IMR-90 (cell line): Measurements from ENCODE around the gene CHRNB1. TPM values are rescaled to one million over a fixed set of nuclear protein-coding genes. Genes with fewer than 3 reads are reported as not detected.

Source experiments
- ATAC-seq: fragments of 200-7000 bp; cut with Tn5 transposase; 2 replicates; pipeline ENCODE4 v1.9.1; 2020; ENCODE audit warnings: low read depth, mild to moderate bottlenecking, moderate library complexity
- BruUV-seq: library from RNA; stranded (reverse); fragments of 400-500 nt; replicated peaks from 2 replicates; lab custom pipeline; 2021; lab: Mats Ljungman, UMichigan
- CTCF ChIA-PET: fragments of 300-600 bp; formaldehyde crosslinking; extraction: SDS; loops from one replicate; lab custom pipeline; 2021; ENCODE audit warnings: antibody characterized with exemption; lab: Yijun Ruan, JAX
- POLR2A ChIA-PET: fragments of 300-600 bp; sonication (Branson Sonifier 250); formaldehyde crosslinking; loops from one replicate; lab custom pipeline; 2022; ENCODE audit warnings: antibody characterized with exemption; ENCODE audit not compliant: unreplicated experiment; lab: Charles Lee
- DNase-seq: peaks from one replicate; pipeline ENCODE4 v3.0.0; 2013
- H2AFZ ChIP-seq: replicated peaks from 2 replicates; pipeline ENCODE3; 2013; ENCODE audit warnings: low read length, mild to moderate bottlenecking; ENCODE audit not compliant: poor library complexity
- H2AK5ac ChIP-seq: 2 replicates; pipeline ENCODE4 v1.6.1; 2013; ENCODE audit warnings: low read depth, low read length, inconsistent platforms
- H2AK9ac ChIP-seq: replicated peaks from 2 replicates; pipeline ENCODE3; 2013; ENCODE audit warnings: mild to moderate bottlenecking, low read depth, low read length, moderate library complexity; ENCODE audit not compliant: poor library complexity
- H2BK120ac ChIP-seq: 2 replicates; pipeline ENCODE4 v1.6.1; 2013; ENCODE audit warnings: low read depth, low read length, inconsistent platforms
- H2BK15ac ChIP-seq: 3 replicates; pipeline ENCODE4 v1.6.1; 2013; ENCODE audit warnings: low read depth, low read length, inconsistent platforms
- H2BK20ac ChIP-seq: 2 replicates; pipeline ENCODE4 v1.6.1; 2013; ENCODE audit warnings: low read depth, mild to moderate bottlenecking, inconsistent platforms, low read length, moderate library complexity
- H2BK5ac ChIP-seq: 2 replicates; pipeline ENCODE4 v1.6.1; 2013; ENCODE audit warnings: mild to moderate bottlenecking, low read depth, low read length, inconsistent platforms; ENCODE audit not compliant: poor library complexity, severe bottlenecking
- H3K14ac ChIP-seq: replicated peaks from 2 replicates; pipeline ENCODE4 v1.6.1; 2013; ENCODE audit warnings: low read depth, low read length, inconsistent platforms
- H3K18ac ChIP-seq: 2 replicates; pipeline ENCODE4 v1.6.1; 2013; ENCODE audit warnings: low read depth, low read length, control low read depth
- H3K23ac ChIP-seq: 2 replicates; pipeline ENCODE4 v1.6.1; 2013; ENCODE audit warnings: low read depth, low read length, inconsistent platforms
- H3K27ac ChIP-seq: 2 replicates; pipeline ENCODE4 v1.5.1; 2013; ENCODE audit warnings: mild to moderate bottlenecking, control low read depth, low read length; ENCODE audit not compliant: insufficient read depth
- H3K27me3 ChIP-seq: 2 replicates; pipeline ENCODE4 v1.6.1; 2013; ENCODE audit warnings: low read length; ENCODE audit not compliant: control insufficient read depth, insufficient read depth
- H3K36me3 ChIP-seq: 2 replicates; pipeline ENCODE4 v1.6.1; 2013; ENCODE audit warnings: low read length, mixed read lengths; ENCODE audit not compliant: control insufficient read depth, insufficient read depth
- H3K4ac ChIP-seq: 2 replicates; pipeline ENCODE4 v1.6.1; 2013; ENCODE audit warnings: low read depth, low read length, inconsistent platforms
- H3K4me1 ChIP-seq: 2 replicates; pipeline ENCODE4 v1.6.1; 2013; ENCODE audit warnings: low read length, mixed read lengths; ENCODE audit not compliant: control insufficient read depth, insufficient read depth
- H3K4me2 ChIP-seq: 2 replicates; pipeline ENCODE4 v1.6.1; 2013; ENCODE audit warnings: low read depth, mild to moderate bottlenecking, control low read depth, low read length, moderate library complexity
- H3K4me3 ChIP-seq: 2 replicates; pipeline ENCODE4 v1.5.1; 2013; ENCODE audit warnings: low read depth, mild to moderate bottlenecking, control low read depth, low read length, moderate library complexity; ENCODE audit not compliant: insufficient read depth
- H3K56ac ChIP-seq: 2 replicates; pipeline ENCODE4 v1.6.1; 2013; ENCODE audit warnings: low read length, inconsistent platforms; ENCODE audit not compliant: insufficient read depth; ENCODE audit errors: extremely low read depth
- H3K79me1 ChIP-seq, 2 experiments: 2 replicates each; pipeline ENCODE4 v1.6.1; 2013; ENCODE audit warnings: low read length in 2 of 2, inconsistent platforms in 1 of 2, low read depth in 1 of 2
- H3K9ac ChIP-seq: 2 replicates; pipeline ENCODE4 v1.6.1; 2013; ENCODE audit warnings: low read depth, low read length, control low read depth
- H3K9me1 ChIP-seq: 2 replicates; pipeline ENCODE4 v1.6.1; 2013; ENCODE audit warnings: low read length, inconsistent platforms; ENCODE audit not compliant: insufficient read depth
- H3K9me3 ChIP-seq: 2 replicates; pipeline ENCODE4 v1.6.1; 2013; ENCODE audit warnings: low read length; ENCODE audit not compliant: control insufficient read depth, insufficient read depth
- H4K20me1 ChIP-seq: 2 replicates; pipeline ENCODE4 v1.6.1; 2013; ENCODE audit warnings: low read length, inconsistent platforms; ENCODE audit not compliant: insufficient read depth
- H4K5ac ChIP-seq: 2 replicates; pipeline ENCODE4 v1.6.1; 2013; ENCODE audit warnings: mild to moderate bottlenecking, low read depth, low read length, control low read depth
- H4K8ac ChIP-seq, 2 experiments: 2 replicates each; pipeline ENCODE4 v1.6.1; 2013; ENCODE audit warnings: low read depth in 2 of 2, low read length in 2 of 2, control low read depth in 1 of 2, inconsistent platforms in 1 of 2
- H4K91ac ChIP-seq: 2 replicates; pipeline ENCODE4 v1.6.1; 2013; ENCODE audit warnings: low read depth, low read length, inconsistent platforms; ENCODE audit not compliant: insufficient read depth
- BHLHE40 ChIP-seq: fragments of 150-350 bp; IDR thresholded peaks from 2 replicates; pipeline ENCODE4 v1.6.1; 2016; ENCODE audit warnings: mild to moderate bottlenecking, low read depth, low read length
- CEBPB ChIP-seq: IDR thresholded peaks from 2 replicates; pipeline ENCODE4 v1.6.1; 2012; ENCODE audit warnings: low read depth, low read length, improper control_type of control experiment
- CHD1 ChIP-seq: IDR thresholded peaks from 2 replicates; pipeline ENCODE4 v1.6.1; 2012; ENCODE audit warnings: low read depth, low read length, improper control_type of control experiment
- FOS ChIP-seq: fragments of 150-350 bp; IDR thresholded peaks from 2 replicates; pipeline ENCODE4 v1.6.1; 2016; ENCODE audit warnings: low read depth, low read length
- MAFK ChIP-seq: IDR thresholded peaks from 2 replicates; pipeline ENCODE4 v1.6.1; 2012; ENCODE audit warnings: low read depth, low read length, improper control_type of control experiment
- MAZ ChIP-seq: IDR thresholded peaks from 2 replicates; pipeline ENCODE4 v1.6.1; 2012; ENCODE audit warnings: low read depth, mild to moderate bottlenecking, low read length, improper control_type of control experiment, moderate library complexity, borderline replicate concordance
- NFE2L2 ChIP-seq: fragments of 150-350 bp; IDR thresholded peaks from 2 replicates; pipeline ENCODE4 v1.6.1; 2016; ENCODE audit warnings: low read depth, mild to moderate bottlenecking, low read length
- POLR2A ChIP-seq: IDR thresholded peaks from 2 replicates; pipeline ENCODE4 v1.6.1; 2012; ENCODE audit warnings: mild to moderate bottlenecking, low read depth, low read length
- RAD21 ChIP-seq: IDR thresholded peaks from 2 replicates; pipeline ENCODE4 v1.6.1; 2012; ENCODE audit warnings: low read length, improper control_type of control experiment
- RCOR1 ChIP-seq: IDR thresholded peaks from 2 replicates; pipeline ENCODE4 v1.6.1; 2012; ENCODE audit warnings: mild to moderate bottlenecking, low read length, improper control_type of control experiment; ENCODE audit not compliant: insufficient replicate concordance
- RFX5 ChIP-seq: IDR thresholded peaks from 2 replicates; pipeline ENCODE4 v1.8.0; 2012; ENCODE audit warnings: low read depth, mild to moderate bottlenecking, low read length, moderate library complexity
- WGBS, 2 experiments: methylation state at CpG; one replicate each; pipeline versions ENCODE4 v1.1.5 to v1.1.7; 2013; ENCODE audit warnings: missing lambda C conversion rate in 2 of 2; ENCODE audit not compliant: insufficient read length in 1 of 2; ENCODE audit errors: extremely low coverage in 2 of 2; 5-methylcytosine and 5-hydroxymethylcytosine counted together
- dilution Hi-C: fragments of 300-500 bp; cut with HindIII; formaldehyde crosslinking; loops from one replicate; pipeline ENCODE4 v1.14.3; 2018; ENCODE audit warnings: low sequenced_read_pairs; ENCODE audit not compliant: unreplicated experiment
- in situ Hi-C: fragments of 300-500 bp; cut with MboI; formaldehyde crosslinking; loops from 3 replicates; pipeline ENCODE4 v1.14.3; 2019; ENCODE audit warnings: low sequenced_read_pairs, inconsistent platforms, mixed read lengths
- intact Hi-C: fragments of 100-400 bp; cut with micrococcal nuclease; formaldehyde crosslinking; loops from 2 replicates; pipeline ENCODE4 v1.10.0; 2022
- polyA plus RNA-seq, 3 experiments: library from polyadenylated mRNA; depleted of rRNA; stranded (reverse); fragments of >200 nt; gene quantifications; 2 replicates each; pipeline ENCODE4 v1.2.3, GENCODE V29; 2012; ENCODE audit warnings: low replicate concordance in 1 of 3
- total RNA-seq: library from RNA; depleted of rRNA; stranded (reverse); fragments of >200 nt; gene quantifications from 2 replicates; pipeline ENCODE4 v1.2.3, GENCODE V29; 2012
- TF ChIP-seq, protein P1 (sequence below): fragments of 150-350 bp; IDR thresholded peaks from 2 replicates; pipeline ENCODE4 v1.6.1; 2016; ENCODE audit warnings: low read depth, mild to moderate bottlenecking, low read length, moderate library complexity, borderline replicate concordance
- TF ChIP-seq, protein P2 (sequence below): conservative IDR thresholded peaks from 2 replicates; pipeline ENCODE4 v1.5.1; 2012; ENCODE audit warnings: mild to moderate bottlenecking, low read depth, low read length, improper control_type of control experiment

Gene CHRNB1
- total and polyA plus RNA-seq, 2 of the 4 experiments (the other 2 are of a cell fraction): 4.3 to 6.0 TPM

DNA sequence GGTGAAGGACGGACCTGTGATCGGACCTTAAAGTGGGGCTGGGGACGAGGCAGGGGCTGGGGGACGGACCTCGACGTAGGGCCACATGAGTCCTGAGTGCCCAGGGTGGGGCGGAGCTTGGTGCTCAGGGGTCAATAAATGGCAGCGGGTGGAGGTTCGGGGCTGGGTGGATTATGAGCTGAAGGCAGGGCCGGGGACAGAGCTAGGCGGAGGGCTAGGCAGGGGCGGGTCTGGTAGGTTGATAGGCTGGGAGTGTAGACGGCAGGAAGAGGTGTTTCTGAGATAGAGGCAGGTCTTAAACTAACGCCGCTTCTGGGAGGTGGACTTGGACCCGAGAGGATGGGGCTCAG, 733 bp downstream of the CHRNB1 start (continued):
- TF ChIP-seq, protein P1, sequence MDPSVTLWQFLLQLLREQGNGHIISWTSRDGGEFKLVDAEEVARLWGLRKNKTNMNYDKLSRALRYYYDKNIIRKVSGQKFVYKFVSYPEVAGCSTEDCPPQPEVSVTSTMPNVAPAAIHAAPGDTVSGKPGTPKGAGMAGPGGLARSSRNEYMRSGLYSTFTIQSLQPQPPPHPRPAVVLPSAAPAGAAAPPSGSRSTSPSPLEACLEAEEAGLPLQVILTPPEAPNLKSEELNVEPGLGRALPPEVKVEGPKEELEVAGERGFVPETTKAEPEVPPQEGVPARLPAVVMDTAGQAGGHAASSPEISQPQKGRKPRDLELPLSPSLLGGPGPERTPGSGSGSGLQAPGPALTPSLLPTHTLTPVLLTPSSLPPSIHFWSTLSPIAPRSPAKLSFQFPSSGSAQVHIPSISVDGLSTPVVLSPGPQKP: no peak
- TF ChIP-seq POLR2A (no peak), CEBPB (no peak), NFE2L2 (no peak), BHLHE40 (no peak), FOS (no peak), CHD1 (no peak), MAZ (no peak)

DNA sequence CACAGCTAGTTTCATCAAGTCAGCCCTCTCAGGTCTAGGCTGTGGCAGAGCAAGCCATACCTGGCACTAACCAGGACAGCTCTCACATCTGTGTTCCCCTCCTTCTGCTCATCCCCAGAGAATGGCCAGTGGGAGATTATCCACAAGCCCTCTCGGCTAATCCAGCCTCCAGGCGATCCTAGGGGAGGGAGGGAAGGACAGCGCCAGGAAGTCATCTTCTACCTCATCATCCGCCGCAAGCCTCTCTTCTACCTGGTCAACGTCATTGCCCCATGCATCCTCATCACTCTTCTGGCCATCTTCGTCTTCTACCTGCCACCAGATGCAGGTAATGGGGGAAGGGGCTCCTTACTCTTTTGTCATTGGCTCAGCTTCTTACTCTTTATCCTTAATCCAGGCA, 3.6 kb downstream of the CHRNB1 start:
- no peaks in the 10 kb centered on the region for H3K9me3 ChIP-seq
- no peak overlapping the region for H3K4me3 ChIP-seq
- no peak overlapping the region for H3K4ac ChIP-seq
- H3K18ac ChIP-seq: no peak overlapping the region
- H3K36me3 ChIP-seq: no peaks in the 10 kb centered on the region
- no peak overlapping the region for H3K9ac ChIP-seq
- no peak overlapping the region for H2AK5ac ChIP-seq
- H3K79me1 ChIP-seq: no peaks in the 10 kb centered on the region
- H3K27ac ChIP-seq: no peak overlapping the region
- H3K9me1 ChIP-seq: 0 out of 2 replicates have a peak, but pooled peaks cover 8% of the 10 kb centered on the region
- H3K4me1 ChIP-seq: peaks cover 17% of the 10 kb centered on the region
- H2BK15ac ChIP-seq: no peak overlapping the region
- no peak overlapping the region for H2AK9ac ChIP-seq
- no peak overlapping the region for H4K8ac ChIP-seq
- H2AFZ ChIP-seq: no peak overlapping the region
- CTCF ChIA-PET: no interaction called here
- H3K23ac ChIP-seq: no peak overlapping the region
- DNase-seq: no peak
- no peak overlapping the region for H2BK120ac ChIP-seq
- in situ Hi-C loops (no loop called here), dilution Hi-C loops (no loop called here), intact Hi-C loops (no loop called here)
- ATAC-seq: no peak
- WGBS, 2 experiments: no CpG with 5 or more reads among the region's 7 CpGs
- H3K56ac ChIP-seq: no peak overlapping the region
- peaks cover 27% of the 10 kb centered on the region for H3K27me3 ChIP-seq
- H4K91ac ChIP-seq: no peak overlapping the region
- no peak overlapping the region for H3K14ac ChIP-seq
- POLR2A ChIA-PET: no interaction called here
- H2BK5ac ChIP-seq: no peak overlapping the region
- H3K4me2 ChIP-seq: no peak overlapping the region
- no peak overlapping the region for H2BK20ac ChIP-seq
- BruUV-seq: no TSS peak
- no peak overlapping the region for H4K5ac ChIP-seq
- H4K20me1 ChIP-seq: no peaks in the 10 kb centered on the region
- no peak for TF ChIP-seq RFX5
- TF ChIP-seq, protein P1: no peak
- TF ChIP-seq NFE2L2: no peak
- TF ChIP-seq, protein P2, sequence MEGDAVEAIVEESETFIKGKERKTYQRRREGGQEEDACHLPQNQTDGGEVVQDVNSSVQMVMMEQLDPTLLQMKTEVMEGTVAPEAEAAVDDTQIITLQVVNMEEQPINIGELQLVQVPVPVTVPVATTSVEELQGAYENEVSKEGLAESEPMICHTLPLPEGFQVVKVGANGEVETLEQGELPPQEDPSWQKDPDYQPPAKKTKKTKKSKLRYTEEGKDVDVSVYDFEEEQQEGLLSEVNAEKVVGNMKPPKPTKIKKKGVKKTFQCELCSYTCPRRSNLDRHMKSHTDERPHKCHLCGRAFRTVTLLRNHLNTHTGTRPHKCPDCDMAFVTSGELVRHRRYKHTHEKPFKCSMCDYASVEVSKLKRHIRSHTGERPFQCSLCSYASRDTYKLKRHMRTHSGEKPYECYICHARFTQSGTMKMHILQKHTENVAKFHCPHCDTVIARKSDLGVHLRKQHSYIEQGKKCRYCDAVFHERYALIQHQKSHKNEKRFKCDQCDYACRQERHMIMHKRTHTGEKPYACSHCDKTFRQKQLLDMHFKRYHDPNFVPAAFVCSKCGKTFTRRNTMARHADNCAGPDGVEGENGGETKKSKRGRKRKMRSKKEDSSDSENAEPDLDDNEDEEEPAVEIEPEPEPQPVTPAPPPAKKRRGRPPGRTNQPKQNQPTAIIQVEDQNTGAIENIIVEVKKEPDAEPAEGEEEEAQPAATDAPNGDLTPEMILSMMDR: no peak
- TF ChIP-seq RAD21: no peak
- TF ChIP-seq CEBPB: no peak
- no peak for TF ChIP-seq MAFK
- no peak for TF ChIP-seq CHD1
- no peak for TF ChIP-seq MAZ
- TF ChIP-seq BHLHE40: no peak
- TF ChIP-seq RCOR1: no peak
